ENCODE results near the gene MED20. TPM values are rescaled to one million over a fixed set of nuclear protein-coding genes. Genes with fewer than 3 reads are reported as not detected.

The MED20 gene
- total and polyA plus RNA-seq, 10 of the 15 experiments (the other 5 are each of a cell fraction or from before 2014, with no cell fraction given), result 13.4 to 24.8 (median 17.9) TPM

GRCh38 chr6:41872147-41872546 is 48.8 kb downstream of the MED20 start (continued):
- TF ChIP-seq, protein P1, sequence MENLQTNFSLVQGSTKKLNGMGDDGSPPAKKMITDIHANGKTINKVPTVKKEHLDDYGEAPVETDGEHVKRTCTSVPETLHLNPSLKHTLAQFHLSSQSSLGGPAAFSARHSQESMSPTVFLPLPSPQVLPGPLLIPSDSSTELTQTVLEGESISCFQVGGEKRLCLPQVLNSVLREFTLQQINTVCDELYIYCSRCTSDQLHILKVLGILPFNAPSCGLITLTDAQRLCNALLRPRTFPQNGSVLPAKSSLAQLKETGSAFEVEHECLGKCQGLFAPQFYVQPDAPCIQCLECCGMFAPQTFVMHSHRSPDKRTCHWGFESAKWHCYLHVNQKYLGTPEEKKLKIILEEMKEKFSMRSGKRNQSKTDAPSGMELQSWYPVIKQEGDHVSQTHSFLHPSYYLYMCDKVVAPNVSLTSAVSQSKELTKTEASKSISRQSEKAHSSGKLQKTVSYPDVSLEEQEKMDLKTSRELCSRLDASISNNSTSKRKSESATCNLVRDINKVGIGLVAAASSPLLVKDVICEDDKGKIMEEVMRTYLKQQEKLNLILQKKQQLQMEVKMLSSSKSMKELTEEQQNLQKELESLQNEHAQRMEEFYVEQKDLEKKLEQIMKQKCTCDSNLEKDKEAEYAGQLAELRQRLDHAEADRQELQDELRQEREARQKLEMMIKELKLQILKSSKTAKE (IDR thresholded peaks at IDR 0.05; ENCODE audit: low read depth, poor library complexity, severe bottlenecking), result no peak
- TF ChIP-seq EED (IDR thresholded peaks at IDR 0.05; ENCODE audit: low read depth) (no peak), POLR2AphosphoS2 (IDR thresholded peaks at IDR 0.05; ENCODE audit: low read depth, low read length) (no peak), SMARCA5 (IDR thresholded peaks at IDR 0.05) (no peak), CREM (IDR thresholded peaks at IDR 0.05; ENCODE audit: low read depth) (no peak), ZNF622 (IDR thresholded peaks at IDR 0.05) (no peak), CBX3 (IDR thresholded peaks at IDR 0.05; ENCODE audit: borderline replicate concordance, low read depth) (no peak), NR2C1 (IDR thresholded peaks at IDR 0.05) (no peak), IRF5 (IDR thresholded peaks at IDR 0.05; ENCODE audit: borderline replicate concordance) (no peak), NR2F1 (conservative IDR thresholded peaks at IDR 0.05) (no peak), FOXK2 (IDR thresholded peaks at IDR 0.05) (no peak), USF1 (IDR thresholded peaks at IDR 0.05; ENCODE audit: borderline replicate concordance, extremely low read length, insufficient read depth, low read depth, low read length) (no peak), ZBTB4 (CRISPR knock-in tag; IDR thresholded peaks at IDR 0.05) (no peak)
- TF ChIP-seq, protein P2, sequence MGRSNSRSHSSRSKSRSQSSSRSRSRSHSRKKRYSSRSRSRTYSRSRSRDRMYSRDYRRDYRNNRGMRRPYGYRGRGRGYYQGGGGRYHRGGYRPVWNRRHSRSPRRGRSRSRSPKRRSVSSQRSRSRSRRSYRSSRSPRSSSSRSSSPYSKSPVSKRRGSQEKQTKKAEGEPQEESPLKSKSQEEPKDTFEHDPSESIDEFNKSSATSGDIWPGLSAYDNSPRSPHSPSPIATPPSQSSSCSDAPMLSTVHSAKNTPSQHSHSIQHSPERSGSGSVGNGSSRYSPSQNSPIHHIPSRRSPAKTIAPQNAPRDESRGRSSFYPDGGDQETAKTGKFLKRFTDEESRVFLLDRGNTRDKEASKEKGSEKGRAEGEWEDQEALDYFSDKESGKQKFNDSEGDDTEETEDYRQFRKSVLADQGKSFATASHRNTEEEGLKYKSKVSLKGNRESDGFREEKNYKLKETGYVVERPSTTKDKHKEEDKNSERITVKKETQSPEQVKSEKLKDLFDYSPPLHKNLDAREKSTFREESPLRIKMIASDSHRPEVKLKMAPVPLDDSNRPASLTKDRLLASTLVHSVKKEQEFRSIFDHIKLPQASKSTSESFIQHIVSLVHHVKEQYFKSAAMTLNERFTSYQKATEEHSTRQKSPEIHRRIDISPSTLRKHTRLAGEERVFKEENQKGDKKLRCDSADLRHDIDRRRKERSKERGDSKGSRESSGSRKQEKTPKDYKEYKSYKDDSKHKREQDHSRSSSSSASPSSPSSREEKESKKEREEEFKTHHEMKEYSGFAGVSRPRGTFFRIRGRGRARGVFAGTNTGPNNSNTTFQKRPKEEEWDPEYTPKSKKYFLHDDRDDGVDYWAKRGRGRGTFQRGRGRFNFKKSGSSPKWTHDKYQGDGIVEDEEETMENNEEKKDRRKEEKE (IDR thresholded peaks at IDR 0.05), result no peak

All from GM12878 (cell line).